ENCODE data around the gene GULP1. TPM values are rescaled to one million over a fixed set of nuclear protein-coding genes. Genes with fewer than 3 reads are reported as not detected.

GULP1 gene
- total and polyA plus RNA-seq, 3 donors from 2014 or later, result 76.2 to 90.3 (median 78.5) TPM

GRCh38 chr2:188439986-188440385, 148.3 kb downstream of the GULP1 start:
- Histone ChIP-seq H3K27me3 (no peaks in the 10 kb centered on the region), H3K4me3 (no peak overlapping the region), H3K4me1 (no peaks in the 10 kb centered on the region), H3K9me3 (no peaks in the 10 kb centered on the region), H3K36me3 (ENCODE audit: low read depth, missing control alignments) (no peaks in the 10 kb centered on the region), H3K27ac (no peak overlapping the region)
- no peak for DNase-seq
- TF ChIP-seq POLR2A (IDR thresholded peaks at IDR 0.05), result no peak
- intact Hi-C loops (cut with DNase I; ENCODE audit: low total_unique reads), result no loop called here

- WGBS, 2 donors, result 78 to 86% methylated on average over 3 of the region's 3 CpGs
- TF ChIP-seq POLR2A (IDR thresholded peaks at IDR 0.05) (no peak), CTCF (IDR thresholded peaks at IDR 0.05) (no peak)
- no peaks in the 10 kb centered on the region for H3K4me1 ChIP-seq
- H3K36me3 ChIP-seq (ENCODE audit: low read depth, missing control alignments), result no peaks in the 10 kb centered on the region
- H3K27me3 ChIP-seq, result no peaks in the 10 kb centered on the region
- no peaks in the 10 kb centered on the region for H3K9me3 ChIP-seq
- DNase-seq, result no peak
- intact Hi-C loops (cut with DNase I; ENCODE audit: low total_unique reads), result no loop called here
- no peak overlapping the region for H3K4me3 ChIP-seq
- H3K27ac ChIP-seq, result no peak overlapping the region
Observed at GRCh38 chr2:188440849-188441248, 149.2 kb downstream of the GULP1 start.

- Histone ChIP-seq H3K27ac (no peak overlapping the region), H3K27me3 (no peaks in the 10 kb centered on the region), H3K4me1 (no peaks in the 10 kb centered on the region), H3K9me3 (no peaks in the 10 kb centered on the region), H3K4me3 (no peak overlapping the region), H3K36me3 (ENCODE audit: low read depth, missing control alignments) (no peaks in the 10 kb centered on the region)
- TF ChIP-seq POLR2A (IDR thresholded peaks at IDR 0.05), result no peak
- no peak for TF ChIP-seq CTCF (IDR thresholded peaks at IDR 0.05)
- intact Hi-C loops (cut with DNase I; ENCODE audit: low total_unique reads), result no loop called here
- WGBS, 2 donors, result 89 to 94% methylated on average over 1 of the region's 1 CpG
- no peak for DNase-seq
Observed at GRCh38 chr2:188441288-188441947, 149.7 kb downstream of the GULP1 start.

GRCh38 chr2:188443207-188443606, 151.5 kb downstream of the GULP1 start:
- no peaks in the 10 kb centered on the region for H3K27me3 ChIP-seq
- H3K9me3 ChIP-seq, result no peaks in the 10 kb centered on the region
- DNase-seq, result no peak
- no peak overlapping the region for H3K4me3 ChIP-seq
- H3K27ac ChIP-seq, result no peak overlapping the region
- TF ChIP-seq CTCF (IDR thresholded peaks at IDR 0.05) (no peak), POLR2A (IDR thresholded peaks at IDR 0.05) (no peak)
- no peaks in the 10 kb centered on the region for H3K36me3 ChIP-seq (ENCODE audit: low read depth, missing control alignments)
- no peaks in the 10 kb centered on the region for H3K4me1 ChIP-seq
- intact Hi-C loops (cut with DNase I; ENCODE audit: low total_unique reads), result no loop called here
- 76 to 88% methylated on average over 3 of the region's 3 CpGs for WGBS, 2 donors

- DNase-seq, result no peak
- intact Hi-C loops (cut with DNase I; ENCODE audit: low total_unique reads), result no loop called here
- 72 to 92% methylated on average over 3 of the region's 3 CpGs for WGBS, 2 donors
- no peak for TF ChIP-seq POLR2A (IDR thresholded peaks at IDR 0.05)
- TF ChIP-seq CTCF (IDR thresholded peaks at IDR 0.05), result no peak
- Histone ChIP-seq H3K36me3 (ENCODE audit: low read depth, missing control alignments) (no peaks in the 10 kb centered on the region), H3K27ac (no peak overlapping the region), H3K4me3 (no peak overlapping the region), H3K27me3 (no peaks in the 10 kb centered on the region), H3K4me1 (no peaks in the 10 kb centered on the region), H3K9me3 (no peaks in the 10 kb centered on the region)
Observed at GRCh38 chr2:188444106-188444835, 152.6 kb downstream of the GULP1 start.

Measured in testis (tissue), 3 donors.